ENCODE data around the gene GNPAT.

The GNPAT gene

GRCh38 chr1:231215681-231216385 lies 25.2 kb upstream of the GNPAT start:
- H3K27me3 Mint-ChIP-seq (ENCODE audit: low read depth) = peaks cover 55% of the 10 kb centered on the region
- no peak overlapping the region for H3K4me3 Mint-ChIP-seq
- no peaks in the 10 kb centered on the region for H3K36me3 Mint-ChIP-seq (ENCODE audit: low read depth)
- H3K9me3 Mint-ChIP-seq = no peaks in the 10 kb centered on the region
- peaks cover 4% of the 10 kb centered on the region for H3K4me1 Mint-ChIP-seq
- no peak for TF ChIP-seq CTCF (IDR thresholded peaks at IDR 0.05; ENCODE audit: unreplicated experiment in 3 of 3)
- no peak overlapping the region for H3K27ac Mint-ChIP-seq

- no peak for TF ChIP-seq CTCF (IDR thresholded peaks at IDR 0.05; ENCODE audit: unreplicated experiment in 3 of 3)
- Mint-ChIP-seq H3K4me1 (peaks cover 4% of the 10 kb centered on the region), H3K36me3 (ENCODE audit: low read depth) (no peaks in the 10 kb centered on the region), H3K27me3 (ENCODE audit: low read depth) (peaks cover 52% of the 10 kb centered on the region), H3K27ac (no peak overlapping the region), H3K9me3 (no peaks in the 10 kb centered on the region), H3K4me3 (no peak overlapping the region)
Observed at GRCh38 chr1:231216498-231216897, 24.5 kb upstream of the GNPAT start.

- no peak for TF ChIP-seq CTCF (IDR thresholded peaks at IDR 0.05; ENCODE audit: unreplicated experiment in 3 of 3)
- H3K27ac Mint-ChIP-seq = no peak overlapping the region
Observed at GRCh38 chr1:231217056-231217455, 24.0 kb upstream of the GNPAT start.

GRCh38 chr1:231218078-231218477 lies 22.9 kb upstream of the GNPAT start:
- no peaks in the 10 kb centered on the region for H3K36me3 Mint-ChIP-seq (ENCODE audit: low read depth)
- no peak for TF ChIP-seq CTCF (IDR thresholded peaks at IDR 0.05; ENCODE audit: unreplicated experiment in 3 of 3)
- H3K4me3 Mint-ChIP-seq = no peak overlapping the region
- peaks cover 36% of the 10 kb centered on the region for H3K27me3 Mint-ChIP-seq (ENCODE audit: low read depth)
- H3K27ac Mint-ChIP-seq = no peak overlapping the region
- no peaks in the 10 kb centered on the region for H3K4me1 Mint-ChIP-seq
- no peaks in the 10 kb centered on the region for H3K9me3 Mint-ChIP-seq

More at GRCh38 chr1:231217056-231217455, 24.0 kb upstream of the GNPAT start:
- Mint-ChIP-seq H3K27me3 (ENCODE audit: low read depth) (peaks cover 46% of the 10 kb centered on the region), H3K9me3 (no peaks in the 10 kb centered on the region), H3K36me3 (ENCODE audit: low read depth) (no peaks in the 10 kb centered on the region), H3K4me3 (no peak overlapping the region), H3K4me1 (peaks cover 2% of the 10 kb centered on the region)

GRCh38 chr1:231219422-231220401 lies 21.3 kb upstream of the GNPAT start:
- no peaks in the 10 kb centered on the region for H3K9me3 Mint-ChIP-seq
- H3K27ac Mint-ChIP-seq = no peak overlapping the region

More at GRCh38 chr1:231219422-231220401, 21.3 kb upstream of the GNPAT start:
- Mint-ChIP-seq H3K4me1 (no peaks in the 10 kb centered on the region), H3K36me3 (ENCODE audit: low read depth) (peaks cover 7% of the 10 kb centered on the region), H3K4me3 (no peak overlapping the region), H3K27me3 (ENCODE audit: low read depth) (peaks cover 23% of the 10 kb centered on the region)
- TF ChIP-seq CTCF (IDR thresholded peaks at IDR 0.05; ENCODE audit: unreplicated experiment in 3 of 3) = no peak
